ENCODE measurements around the gene PKP1. TPM values are rescaled to one million over a fixed set of nuclear protein-coding genes. Genes with fewer than 3 reads are reported as not detected.
A peak's percentile ranks its signal among the peaks of the same experiment; 100 is the strongest.

Gene PKP1
- total RNA-seq, 1 donor from 2014 or later = 0.13 TPM

GRCh38 chr1:201328576-201328975 is 45.3 kb downstream of the PKP1 start:
- DNase-seq (ENCODE audit: low read depth) = no peak

GRCh38 chr1:201329286-201329685 is 46.0 kb downstream of the PKP1 start:
- peak; percentile 15 for DNase-seq (ENCODE audit: low read depth)

- no peak for DNase-seq (ENCODE audit: low read depth)
Measured at GRCh38 chr1:201329801-201330200, 46.5 kb downstream of the PKP1 start.

DNA sequence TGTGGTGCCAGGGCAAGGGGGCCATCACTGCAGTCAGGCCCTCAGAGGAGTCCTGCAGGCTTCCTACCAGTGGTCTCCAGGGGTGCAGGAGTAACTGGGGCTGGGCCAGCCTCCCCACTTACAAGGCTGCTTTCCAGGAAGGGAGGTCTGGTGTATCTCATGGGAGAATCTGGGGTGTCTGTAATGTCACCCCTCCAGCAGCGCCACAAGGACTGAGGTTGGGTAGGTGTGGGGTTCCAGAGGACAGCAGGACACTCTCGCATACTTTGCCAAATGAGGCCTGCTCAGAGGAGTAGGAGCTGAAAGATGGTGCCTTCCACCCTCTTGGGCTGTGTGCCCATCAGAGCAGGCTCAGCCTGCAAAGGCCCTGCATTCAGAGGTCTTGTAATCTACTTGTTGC is 47.2 kb downstream of the PKP1 start:
- DNase-seq (ENCODE audit: low read depth) = no peak

GRCh38 chr1:201331166-201331565 is 47.9 kb downstream of the PKP1 start:
- no peak for DNase-seq (ENCODE audit: low read depth)

- no peak for DNase-seq (ENCODE audit: low read depth)
Measured at GRCh38 chr1:201332021-201332420, 48.7 kb downstream of the PKP1 start.

GRCh38 chr1:201332616-201333335 is 49.5 kb downstream of the PKP1 start:
- no peak for DNase-seq (ENCODE audit: low read depth)

GRCh38 chr1:201334325-201335173 is 51.2 kb downstream of the PKP1 start:
- DNase-seq (ENCODE audit: low read depth) = no peak

DNA sequence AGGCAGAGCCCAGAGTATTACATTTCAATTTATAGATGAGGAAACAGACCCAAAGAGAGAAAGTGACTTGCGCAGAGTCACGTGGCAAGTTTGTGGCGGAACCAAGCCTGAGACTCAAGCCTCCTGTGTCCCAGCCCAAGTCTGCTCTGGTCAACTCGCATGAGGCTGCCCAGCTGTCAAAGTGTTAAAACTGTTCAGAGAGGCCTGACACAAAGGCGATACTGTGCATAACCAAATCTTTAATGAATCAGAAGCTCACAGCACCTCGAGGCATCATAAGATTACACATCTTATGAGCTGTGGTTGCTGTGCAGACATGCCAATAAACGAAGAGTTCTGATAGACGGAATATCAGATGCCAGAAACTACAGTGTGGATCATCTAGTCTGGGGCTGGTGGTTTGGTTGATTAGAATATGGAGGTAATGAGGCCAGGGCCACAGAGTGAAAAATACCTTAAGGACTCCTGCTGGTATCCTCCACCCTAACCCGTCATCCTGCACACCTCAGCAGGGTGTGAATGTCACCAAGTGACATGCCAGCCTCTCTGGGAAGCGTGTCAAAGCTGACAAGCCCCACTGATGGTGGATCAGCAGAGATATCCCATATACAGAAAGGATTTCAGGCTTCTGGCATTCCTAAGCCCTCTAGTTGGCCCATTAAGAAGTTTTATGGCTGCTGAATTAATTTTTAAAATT is 52.0 kb downstream of the PKP1 start:
- no peak for DNase-seq (ENCODE audit: low read depth)

DNA sequence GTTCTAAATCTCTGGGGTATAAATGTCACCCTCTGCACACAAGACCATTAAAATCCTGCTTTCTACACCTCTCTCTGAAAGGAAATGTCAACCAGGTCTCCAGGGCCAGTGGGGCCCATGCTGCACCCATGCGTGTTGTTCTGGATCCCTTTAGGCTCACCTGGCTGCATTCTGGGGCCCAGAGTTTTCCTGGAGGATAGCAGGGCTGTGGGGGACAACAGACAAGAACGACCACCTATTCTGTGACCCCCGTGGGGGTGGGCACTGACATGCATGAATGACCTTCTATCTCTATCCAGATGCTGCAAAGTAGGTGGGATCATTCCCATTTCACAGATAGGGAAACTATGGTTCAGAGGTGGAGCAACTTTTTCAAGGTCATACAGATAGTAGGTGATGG is 52.6 kb downstream of the PKP1 start:
- no peak for DNase-seq (ENCODE audit: low read depth)

- DNase-seq (ENCODE audit: low read depth) = no peak
Measured at GRCh38 chr1:201336711-201337450, 53.6 kb downstream of the PKP1 start.

- no peak for DNase-seq (ENCODE audit: low read depth)
Measured at GRCh38 chr1:201341377-201341776, 58.1 kb downstream of the PKP1 start.

- no peak for DNase-seq (ENCODE audit: low read depth)
Measured at GRCh38 chr1:201344206-201345080, 61.1 kb downstream of the PKP1 start.

GRCh38 chr1:201345081-201345355 is 61.7 kb downstream of the PKP1 start:
- DNase-seq (ENCODE audit: low read depth) = no peak

GRCh38 chr1:201346337-201346939 is 63.1 kb downstream of the PKP1 start:
- DNase-seq (ENCODE audit: low read depth) = peak; percentile 80

DNA sequence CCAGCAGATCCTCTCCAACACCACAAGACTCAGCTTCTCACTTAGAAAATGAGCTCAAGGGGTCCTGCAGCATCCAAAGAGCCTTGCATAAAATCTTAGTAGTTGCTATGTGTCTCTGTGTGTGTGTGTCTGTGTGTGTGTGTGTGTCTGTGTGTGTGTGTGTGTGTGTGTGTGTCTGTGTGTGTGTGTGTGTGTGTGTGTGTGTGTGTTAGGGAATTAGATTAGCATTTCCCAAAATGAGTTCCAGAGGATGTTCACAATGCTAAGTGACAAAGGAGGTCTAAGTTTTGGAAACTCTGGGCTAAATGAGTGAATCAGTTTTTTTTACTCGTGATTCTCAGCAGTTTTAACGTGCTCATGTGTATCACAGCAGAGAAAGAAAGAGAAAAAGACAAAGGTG is 63.7 kb downstream of the PKP1 start:
- no peak for DNase-seq (ENCODE audit: low read depth)

- DNase-seq (ENCODE audit: low read depth) = no peak
Measured at GRCh38 chr1:201347498-201348210, 64.3 kb downstream of the PKP1 start.

DNA sequence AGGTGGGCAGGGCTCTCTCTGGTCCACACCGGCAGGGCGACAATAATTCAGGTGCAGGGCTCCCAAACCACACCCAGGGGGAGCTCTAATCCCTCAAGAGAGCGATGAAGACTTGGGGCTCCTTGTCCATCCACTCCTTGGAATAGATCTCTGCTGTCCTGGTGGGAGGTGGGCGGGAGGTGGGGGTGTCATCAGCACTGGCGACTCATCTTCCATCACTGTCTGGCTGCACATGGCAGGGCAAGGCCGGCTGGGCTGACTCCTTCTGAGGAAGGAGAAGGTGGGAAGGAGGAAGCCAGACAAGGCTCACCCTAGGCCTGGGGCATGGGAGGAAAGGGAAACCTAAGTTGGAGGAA is 64.9 kb downstream of the PKP1 start:
- DNase-seq (ENCODE audit: low read depth) = peak; percentile 84

- no peak for DNase-seq (ENCODE audit: low read depth)
Measured at GRCh38 chr1:201349092-201349491, 65.8 kb downstream of the PKP1 start.

- no peak for DNase-seq (ENCODE audit: low read depth)
Measured at GRCh38 chr1:201350361-201350725, 67.0 kb downstream of the PKP1 start.

All from myocyte (in vitro differentiated cells).